IPS-15b (cell line): ENCODE measurements around the gene RPL4.
A peak's percentile ranks its signal among the peaks of the same experiment; 100 is the strongest.

Experiments used
- H3K27me3 ChIP-seq: one replicate; pipeline ENCODE4 v1.6.1; 2013; ENCODE audit warnings: low read length; ENCODE audit not compliant: control insufficient read depth, insufficient read depth
- H3K36me3 ChIP-seq: one replicate; pipeline ENCODE4 v1.6.1; 2013; ENCODE audit warnings: low read length; ENCODE audit not compliant: control insufficient read depth, insufficient read depth
- H3K4me1 ChIP-seq: one replicate; pipeline ENCODE4 v1.6.1; 2013; ENCODE audit warnings: mild to moderate bottlenecking, low read length; ENCODE audit not compliant: control insufficient read depth, insufficient read depth
- H3K4me3 ChIP-seq: one replicate; pipeline ENCODE4 v1.5.1; 2013; ENCODE audit warnings: low read depth, low read length
- H3K9ac ChIP-seq: one replicate; pipeline ENCODE4 v1.6.1; 2013; ENCODE audit warnings: low read depth, mild to moderate bottlenecking, low read length
- H3K9me3 ChIP-seq: one replicate; pipeline ENCODE4 v1.6.1; 2013; ENCODE audit warnings: mild to moderate bottlenecking, low read length; ENCODE audit not compliant: control insufficient read depth, insufficient read depth

RPL4 gene

GRCh38 chr15:66504563-66505429 lies at the start of gene RPL4, which contains the start of gene ZWILCH:
TSS of gene RPL4 (minus strand) at chr15:66504855. CDS start at chr15:66504790, 65 bp downstream.
TSS of gene ZWILCH (plus strand) at chr15:66505326. CDS start at chr15:66505339, 13 bp downstream.
- Histone ChIP-seq H3K9ac (peak within 1 kb of the TSS; percentile 99), H3K9me3 (no peaks in the 10 kb centered on the region), H3K36me3 (peaks cover 28% of the 10 kb centered on the region), H3K27me3 (no peaks in the 10 kb centered on the region), H3K4me3 (peak within 1 kb of the TSS; percentile 73), H3K4me1 (no peaks in the 10 kb centered on the region)

- Histone ChIP-seq H3K9me3 (no peaks in the 10 kb centered on the region), H3K9ac (no peak overlapping the region), H3K27me3 (no peaks in the 10 kb centered on the region), H3K4me3 (no peak overlapping the region), H3K4me1 (no peaks in the 10 kb centered on the region), H3K36me3 (peaks cover 1% of the 10 kb centered on the region)
These were observed 40.6 kb upstream of the RPL4 start for GRCh38 chr15:66545255-66545654.

- no peak overlapping the region for H3K9ac ChIP-seq
- no peaks in the 10 kb centered on the region for H3K4me1 ChIP-seq
- no peaks in the 10 kb centered on the region for H3K9me3 ChIP-seq
- peaks cover 7% of the 10 kb centered on the region for H3K36me3 ChIP-seq
- H3K4me3 ChIP-seq, result no peak overlapping the region
- no peaks in the 10 kb centered on the region for H3K27me3 ChIP-seq
These were observed 38.2 kb upstream of the RPL4 start for GRCh38 chr15:66542896-66543295.

- H3K9ac ChIP-seq, result no peak overlapping the region
- H3K9me3 ChIP-seq, result no peaks in the 10 kb centered on the region
- H3K4me3 ChIP-seq, result no peak overlapping the region
- H3K36me3 ChIP-seq, result peaks cover 8% of the 10 kb centered on the region
- H3K4me1 ChIP-seq, result no peaks in the 10 kb centered on the region
- H3K27me3 ChIP-seq, result no peaks in the 10 kb centered on the region
These were observed 30.4 kb upstream of the RPL4 start for GRCh38 chr15:66535056-66535455.

- H3K9ac ChIP-seq, result no peak overlapping the region
- no peaks in the 10 kb centered on the region for H3K9me3 ChIP-seq
- H3K36me3 ChIP-seq, result peaks cover 10% of the 10 kb centered on the region
- no peaks in the 10 kb centered on the region for H3K27me3 ChIP-seq
- no peaks in the 10 kb centered on the region for H3K4me1 ChIP-seq
- H3K4me3 ChIP-seq, result no peak overlapping the region
These were observed 20.2 kb upstream of the RPL4 start for GRCh38 chr15:66524838-66525237.

GRCh38 chr15:66523926-66524325 lies 19.3 kb upstream of the RPL4 start:
- peaks cover 3% of the 10 kb centered on the region for H3K36me3 ChIP-seq
- H3K9me3 ChIP-seq, result no peaks in the 10 kb centered on the region
- H3K4me3 ChIP-seq, result no peak overlapping the region
- H3K9ac ChIP-seq, result no peak overlapping the region
- H3K27me3 ChIP-seq, result no peaks in the 10 kb centered on the region
- H3K4me1 ChIP-seq, result no peaks in the 10 kb centered on the region

- Histone ChIP-seq H3K27me3 (no peaks in the 10 kb centered on the region), H3K9me3 (no peaks in the 10 kb centered on the region), H3K4me1 (no peaks in the 10 kb centered on the region), H3K9ac (no peak overlapping the region), H3K4me3 (no peak overlapping the region), H3K36me3 (peaks cover 12% of the 10 kb centered on the region)
These were observed 11.3 kb upstream of the RPL4 start for GRCh38 chr15:66515901-66516322.

- Histone ChIP-seq H3K4me1 (no peaks in the 10 kb centered on the region), H3K9ac (no peak overlapping the region), H3K27me3 (no peaks in the 10 kb centered on the region), H3K36me3 (peaks cover 13% of the 10 kb centered on the region), H3K4me3 (no peak overlapping the region), H3K9me3 (no peaks in the 10 kb centered on the region)
These were observed 9.9 kb upstream of the RPL4 start for GRCh38 chr15:66514586-66514985.

- Histone ChIP-seq H3K36me3 (peaks cover 4% of the 10 kb centered on the region), H3K9me3 (no peaks in the 10 kb centered on the region), H3K27me3 (no peaks in the 10 kb centered on the region), H3K9ac (peak overlapping the region; percentile 18), H3K4me3 (no peak overlapping the region), H3K4me1 (no peaks in the 10 kb centered on the region)
These were observed 3.7 kb upstream of the RPL4 start for GRCh38 chr15:66508293-66508883.

- Histone ChIP-seq H3K27me3 (no peaks in the 10 kb centered on the region), H3K36me3 (peaks cover 22% of the 10 kb centered on the region), H3K9ac (peak overlapping the region; percentile 99), H3K9me3 (no peaks in the 10 kb centered on the region), H3K4me1 (no peaks in the 10 kb centered on the region), H3K4me3 (peak overlapping the region; percentile 73)
These were observed 1.2 kb upstream of the RPL4 start for GRCh38 chr15:66505818-66506217.

- peak overlapping the region; percentile 73 for H3K4me3 ChIP-seq
- H3K36me3 ChIP-seq, result peaks cover 22% of the 10 kb centered on the region
- peak overlapping the region; percentile 99 for H3K9ac ChIP-seq
- no peaks in the 10 kb centered on the region for H3K9me3 ChIP-seq
- no peaks in the 10 kb centered on the region for H3K4me1 ChIP-seq
- H3K27me3 ChIP-seq, result no peaks in the 10 kb centered on the region
These were observed 766 bp upstream of the RPL4 start for GRCh38 chr15:66505430-66505811.
